ENCODE data around the gene NAA25. TPM values are rescaled to one million over a fixed set of nuclear protein-coding genes. Genes with fewer than 3 reads are reported as not detected.
"Not testable (repeated sequence)": the region's sequence is repeated elsewhere in the genome, so short reads cannot be mapped to it uniquely, and the experiment has no call there.

Gene NAA25
- total RNA-seq, 1 experiment from 2014 or later: 14.1 TPM

DNA sequence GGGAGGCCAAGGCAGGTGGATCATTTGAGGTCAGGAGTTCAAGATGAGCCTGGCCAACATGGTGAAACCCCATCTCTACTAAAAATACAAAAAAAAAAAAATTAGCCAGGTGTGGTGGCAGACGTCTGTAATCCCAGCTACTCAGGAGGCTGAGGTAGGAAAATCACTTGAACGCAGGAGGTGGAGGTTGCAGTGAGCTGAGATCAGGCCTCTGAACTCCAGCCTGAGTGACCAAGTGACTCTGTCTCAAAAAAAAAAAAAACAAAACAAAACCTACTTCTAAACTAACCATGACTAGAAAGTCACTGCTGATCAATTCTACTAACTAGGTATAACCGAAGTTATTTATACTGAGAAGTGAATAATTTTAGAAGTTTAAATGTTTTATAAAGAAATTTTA is 99.0 kb downstream of the NAA25 start:
- not testable (repeated sequence) for DNase-seq (ENCODE audit: low spot score)

DNA sequence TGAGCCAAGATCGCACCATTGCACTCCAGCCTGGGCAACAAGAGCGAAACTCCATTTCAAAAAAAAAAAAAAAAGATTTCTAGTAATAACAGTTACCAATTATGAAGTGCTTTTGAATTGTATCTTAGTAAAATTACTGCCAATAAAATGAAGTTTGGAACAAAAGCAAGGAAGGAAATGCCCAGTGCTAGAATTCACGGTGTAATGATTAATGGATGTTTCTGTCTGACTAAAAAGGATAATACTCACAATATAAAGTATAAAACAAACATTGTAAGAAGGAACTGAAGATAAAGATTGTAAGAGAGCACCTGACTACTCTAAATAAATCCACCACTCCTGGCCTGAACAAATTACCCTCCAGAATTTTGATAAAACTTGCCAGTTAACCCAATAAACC is 99.7 kb downstream of the NAA25 start:
- DNase-seq (ENCODE audit: low spot score): no peak

DNA sequence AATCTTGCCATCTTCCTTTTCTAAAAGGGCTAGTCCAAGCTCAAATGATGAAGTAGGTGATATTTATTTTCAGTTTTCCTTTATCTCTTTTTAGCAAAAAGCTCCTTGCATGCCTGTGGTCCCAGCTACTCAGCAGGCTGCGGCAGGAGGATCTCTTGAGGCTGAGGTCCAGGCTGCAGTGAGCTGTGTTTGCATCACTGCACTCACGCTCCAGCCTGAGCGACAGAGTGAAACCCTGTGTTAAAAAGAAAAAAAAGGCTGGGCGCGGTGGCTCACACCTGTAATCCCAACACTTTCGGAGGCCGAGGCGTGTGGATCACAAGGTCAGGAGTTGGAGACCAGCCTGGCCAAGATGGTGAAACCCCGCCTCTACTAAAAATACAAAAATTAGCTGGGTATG is 100.6 kb downstream of the NAA25 start:
- no peak for DNase-seq (ENCODE audit: low spot score)

DNA sequence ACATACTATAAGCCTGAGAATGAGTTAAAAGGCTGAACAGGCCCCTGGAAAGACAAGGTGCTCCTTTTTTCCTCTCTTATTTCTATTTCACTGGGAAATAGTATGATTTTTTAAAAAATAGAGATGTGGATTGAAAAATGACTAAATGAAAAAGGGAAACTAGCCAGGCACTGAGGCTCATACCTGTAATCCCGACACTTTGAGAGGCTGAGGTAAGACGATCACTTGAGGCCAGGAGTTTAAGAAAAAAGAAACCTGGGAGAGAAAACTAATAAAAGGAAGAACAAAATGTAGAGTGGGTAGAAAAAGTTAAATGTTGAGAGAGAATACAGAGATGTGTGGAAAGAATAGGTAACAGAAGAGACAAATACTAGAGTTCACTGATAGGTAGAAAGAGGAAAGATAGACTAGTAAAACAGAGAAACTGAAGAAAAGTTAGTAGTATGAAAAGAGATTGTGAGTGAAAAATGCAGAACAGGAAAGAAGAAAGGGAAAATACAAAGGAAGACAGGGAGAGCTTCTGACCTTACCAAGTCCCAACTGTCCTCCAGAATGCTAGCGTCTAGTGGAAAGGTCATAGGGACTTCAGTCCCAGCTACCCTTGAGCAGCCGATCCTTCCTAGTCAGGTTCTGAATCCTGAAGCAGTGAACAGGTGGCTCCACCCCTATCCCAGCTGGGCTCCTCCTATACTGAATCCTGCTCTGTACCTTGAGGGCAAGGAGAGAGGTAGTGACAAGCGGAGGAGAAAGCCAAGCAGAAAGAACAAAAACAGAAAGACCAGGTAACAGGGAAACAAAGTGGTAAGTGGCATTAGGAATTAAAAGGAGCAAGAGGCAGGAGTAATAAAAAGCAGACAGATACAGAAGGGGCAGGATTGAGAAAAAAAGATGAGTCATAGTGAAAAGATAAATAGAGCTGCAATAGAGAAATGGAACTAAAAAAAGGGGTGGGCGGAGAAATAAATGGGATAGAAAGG is 102.9 kb downstream of the NAA25 start:
- no peak for DNase-seq (ENCODE audit: low spot score)

DNA sequence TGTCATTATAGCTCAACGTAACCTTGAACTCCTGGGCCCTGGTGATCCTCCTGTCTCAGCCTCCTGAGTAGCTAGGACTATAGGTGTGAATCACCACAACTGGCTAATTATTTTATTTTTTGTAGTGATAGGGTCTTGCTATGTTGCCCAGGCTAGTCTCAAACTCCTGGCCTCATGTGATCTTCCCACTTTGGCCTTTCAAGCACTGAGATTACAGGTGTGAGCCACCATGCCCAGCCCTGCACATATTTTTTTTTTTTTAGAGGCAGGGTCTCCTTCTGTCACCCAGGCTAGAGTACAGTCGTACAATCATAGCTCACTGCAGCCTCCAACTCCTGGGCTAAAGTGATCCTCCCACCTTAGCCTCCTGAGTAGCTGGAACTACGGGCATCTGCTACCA is 104.5 kb downstream of the NAA25 start:
- DNase-seq (ENCODE audit: low spot score): no peak

DNA sequence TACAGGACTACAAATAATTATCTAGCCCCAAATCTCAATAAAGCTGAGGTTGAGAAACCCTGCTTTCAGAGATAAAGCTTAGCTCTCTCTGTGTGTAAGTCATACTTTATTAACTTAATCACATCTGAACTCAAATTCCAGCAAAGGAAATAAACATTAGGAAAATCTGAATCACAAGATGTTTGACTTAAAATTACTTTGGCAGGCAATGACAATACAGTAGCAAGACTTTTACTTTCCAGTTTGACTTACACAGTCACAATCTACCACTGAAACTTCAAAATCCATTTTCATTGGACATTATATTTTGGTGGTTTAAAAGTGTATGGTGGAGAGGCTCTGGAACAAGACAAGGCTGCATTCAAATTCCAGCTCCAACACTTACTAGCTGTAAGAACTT is 107.0 kb downstream of the NAA25 start:
- DNase-seq (ENCODE audit: low spot score): no peak

DNA sequence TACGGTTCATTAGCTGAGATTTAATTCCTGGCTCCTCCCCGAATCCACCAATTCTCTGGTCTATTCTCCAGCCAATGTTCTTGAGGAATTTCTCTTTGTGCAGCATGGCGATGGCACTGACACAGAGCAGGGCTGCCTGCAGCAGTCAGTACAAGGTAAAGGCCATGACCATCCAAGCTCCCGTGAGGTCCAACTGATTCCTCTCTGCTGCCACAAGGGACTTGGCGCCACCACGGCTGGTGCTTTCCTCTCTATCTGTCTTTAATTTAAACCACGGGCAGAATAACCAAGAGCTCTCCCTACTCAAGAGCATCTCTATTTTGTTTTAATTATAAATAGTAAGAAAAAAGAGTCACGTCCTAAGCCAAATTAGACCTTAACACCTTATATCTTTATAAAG is 107.8 kb downstream of the NAA25 start:
- DNase-seq (ENCODE audit: low spot score): no peak

DNA sequence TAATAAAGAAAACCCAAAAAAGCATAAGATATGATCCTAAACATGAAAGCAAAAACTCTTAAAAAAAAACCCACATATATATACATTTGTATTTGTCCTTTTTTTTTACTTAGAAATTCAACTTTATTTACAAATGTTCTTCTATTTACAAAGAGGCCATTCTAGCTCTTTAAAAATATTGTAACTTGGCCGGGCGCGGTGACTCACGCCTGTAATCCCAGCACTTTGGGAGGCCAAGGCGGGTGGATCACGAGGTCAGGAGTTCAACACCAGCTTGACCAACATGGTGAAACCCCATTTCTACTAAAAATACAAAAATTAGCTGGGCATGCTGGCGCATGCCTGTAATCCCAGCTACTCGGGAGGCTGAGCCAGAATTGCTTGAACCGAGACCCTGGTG is 109.5 kb downstream of the NAA25 start:
- not testable (repeated sequence) for DNase-seq (ENCODE audit: low spot score)

DNA sequence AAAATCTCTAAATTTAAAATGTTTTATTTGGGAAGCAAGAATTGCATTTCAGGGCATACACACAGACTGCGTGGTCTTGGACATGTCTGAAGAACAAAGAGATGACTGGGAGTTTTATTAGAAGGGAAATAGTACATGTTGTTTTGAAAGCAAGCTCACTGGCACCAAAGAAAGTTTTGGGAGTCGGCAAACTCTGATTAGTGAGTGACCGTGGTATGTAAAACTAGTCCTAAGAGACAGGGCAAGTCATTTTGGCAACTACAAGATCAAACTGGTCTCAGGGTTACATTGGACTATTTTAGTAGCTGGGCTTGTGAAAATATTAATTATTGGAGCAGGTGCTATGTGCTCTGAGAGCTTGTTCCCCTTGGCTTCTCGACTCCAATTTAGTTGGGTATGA is 110.6 kb downstream of the NAA25 start:
- DNase-seq (ENCODE audit: low spot score): no peak

DNA sequence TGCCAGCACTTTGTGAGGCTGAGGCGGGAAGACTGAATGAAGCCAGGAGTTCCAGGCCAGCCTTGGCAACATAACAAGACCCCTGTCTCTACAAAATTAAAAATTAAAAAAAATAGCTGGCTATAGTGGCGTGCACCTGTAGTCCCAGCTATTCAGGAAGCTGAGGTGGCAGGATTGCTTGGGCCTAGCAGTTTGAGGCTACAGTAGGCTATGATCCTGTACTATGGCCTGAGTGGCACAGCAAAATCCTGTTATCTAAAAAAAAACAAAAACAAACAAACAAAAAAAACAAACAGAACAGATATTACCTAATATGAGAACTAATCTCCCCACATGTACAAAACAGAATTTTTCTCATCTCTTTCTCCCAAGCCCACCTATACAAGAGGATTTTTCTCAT is 111.3 kb downstream of the NAA25 start:
- no peak for DNase-seq (ENCODE audit: low spot score)

DNA sequence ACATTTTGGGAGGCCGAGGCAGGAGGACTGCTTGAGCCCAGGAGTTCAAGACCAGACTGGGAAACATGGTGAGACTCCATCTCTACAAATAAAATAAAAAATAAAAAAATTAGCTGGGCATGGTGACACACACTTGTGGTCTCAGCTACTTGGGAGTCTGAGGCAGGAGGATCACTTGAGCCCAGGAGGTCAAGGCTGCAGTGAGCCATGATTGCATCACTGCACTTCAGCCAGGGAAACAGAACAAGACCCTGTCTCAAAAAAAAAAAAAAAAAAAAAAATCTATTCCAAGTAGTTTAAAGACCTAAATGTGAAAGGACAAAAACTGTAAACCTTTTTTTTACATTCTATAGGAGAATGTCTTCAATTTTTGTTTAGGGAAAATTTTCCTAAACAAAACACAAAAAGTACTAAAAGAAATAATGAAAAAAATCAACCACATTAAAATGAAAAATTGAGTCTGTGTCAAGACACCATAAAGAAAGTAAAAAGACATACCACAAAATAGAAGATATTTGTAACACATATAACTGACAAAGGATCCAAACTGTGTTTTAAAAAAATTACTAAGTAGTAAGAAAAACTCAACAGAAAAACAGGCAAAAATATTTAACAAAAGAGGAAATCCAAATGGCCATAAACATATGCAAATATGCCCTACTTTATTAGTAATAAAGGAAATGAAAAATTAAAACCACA is 112.7 kb downstream of the NAA25 start:
- no peak for DNase-seq (ENCODE audit: low spot score)

DNA sequence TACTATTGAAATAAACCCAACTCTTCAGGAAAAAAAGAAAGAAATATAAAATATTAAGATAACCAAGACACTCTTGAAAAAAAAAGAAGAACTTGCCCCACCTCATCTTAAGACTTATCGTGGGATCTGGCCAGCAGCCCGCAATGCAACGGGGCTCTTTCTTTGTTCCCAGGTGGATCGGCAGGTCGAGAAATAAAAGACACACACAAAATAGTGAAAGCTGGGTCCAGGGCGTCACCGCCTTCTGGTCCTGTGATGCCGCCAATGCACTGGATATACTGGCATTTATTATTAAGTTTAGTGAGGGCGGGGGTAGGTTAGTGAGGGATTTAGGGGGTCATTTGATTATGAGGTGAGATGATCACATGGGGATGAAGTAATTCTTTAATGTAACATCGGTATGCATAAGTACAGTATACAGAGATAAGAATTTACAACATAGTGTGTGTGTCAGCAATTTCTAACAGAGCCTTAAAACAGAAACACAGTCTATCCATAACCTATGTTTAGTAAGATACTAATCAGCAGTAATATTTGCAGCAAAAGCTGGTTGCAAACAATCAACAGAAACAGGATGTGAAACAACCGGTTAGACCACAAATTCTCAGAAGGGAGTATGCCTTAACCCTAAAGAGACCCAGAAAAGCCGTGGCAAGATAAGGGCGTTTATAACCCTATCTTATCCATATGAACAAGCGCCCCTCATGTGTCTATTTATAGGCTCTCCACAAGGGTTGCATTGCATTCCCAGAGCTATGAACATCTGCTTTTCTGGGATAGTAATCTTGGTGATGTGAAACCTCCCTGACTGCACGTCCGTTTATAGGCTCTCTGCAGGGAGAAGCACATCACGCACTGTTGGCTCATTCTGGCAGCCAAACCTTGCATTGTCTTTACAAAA is 114.1 kb downstream of the NAA25 start:
- DNase-seq (ENCODE audit: low spot score): not testable (repeated sequence)

DNA sequence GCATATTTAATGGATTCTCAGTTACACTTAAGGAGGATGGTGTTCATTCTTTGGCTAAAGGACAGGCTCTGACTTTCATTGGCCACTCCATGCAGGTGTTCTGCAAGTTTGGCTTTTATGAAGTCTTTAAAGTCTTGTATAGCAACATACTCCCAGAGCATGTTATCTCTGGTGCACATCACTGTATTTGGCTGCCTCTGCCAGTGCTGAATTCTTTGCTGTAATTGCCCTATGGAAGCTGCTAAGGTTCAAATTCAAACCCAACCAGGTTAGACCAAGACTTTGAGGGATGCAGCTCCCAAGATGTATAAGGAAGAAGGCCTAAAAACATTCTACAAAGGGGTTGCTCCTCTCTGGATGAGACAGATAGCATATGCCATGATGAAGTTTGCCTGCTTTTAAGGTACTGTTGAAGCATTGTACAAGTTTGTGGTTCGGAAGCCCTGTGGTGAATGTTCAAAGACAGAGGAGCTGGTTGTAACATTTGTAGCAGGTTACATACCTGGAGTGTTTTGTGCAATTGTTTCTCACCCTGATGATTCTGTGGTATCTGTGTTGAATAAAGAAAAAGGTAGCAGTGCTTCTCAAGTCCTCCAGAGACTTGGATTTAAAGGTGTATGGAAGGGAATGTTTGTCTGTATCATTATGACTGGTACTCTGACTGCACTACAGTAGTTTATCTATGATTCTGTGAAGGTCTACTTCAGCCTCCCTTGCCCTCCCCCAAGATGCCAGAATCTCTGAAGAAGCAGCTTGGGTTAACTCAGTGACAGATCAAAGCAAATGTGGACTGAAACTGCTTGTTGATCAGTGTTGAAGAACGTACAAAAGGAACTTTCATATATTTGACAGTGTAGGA is 115.1 kb downstream of the NAA25 start:
- no peak for DNase-seq (ENCODE audit: low spot score)

DNA sequence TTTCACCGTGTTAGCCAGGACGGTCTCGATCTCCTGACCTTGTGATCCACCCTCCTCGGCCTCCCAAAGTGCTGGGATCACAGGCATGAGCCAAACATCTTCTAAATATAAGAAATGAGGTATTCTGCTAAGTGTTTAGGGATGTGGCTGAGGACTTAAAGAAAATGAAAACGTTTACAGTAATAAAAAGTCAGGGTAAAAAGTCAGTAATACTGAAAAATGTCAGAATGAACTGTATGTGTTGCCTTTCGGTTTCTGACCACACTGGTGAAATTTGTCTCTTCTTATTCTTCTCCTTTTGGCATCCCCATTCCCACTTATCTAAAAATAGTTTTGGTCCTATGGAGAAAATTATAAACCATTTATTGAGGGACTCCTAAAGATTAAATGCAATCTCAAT is 116.1 kb downstream of the NAA25 start:
- no peak for DNase-seq (ENCODE audit: low spot score)

DNA sequence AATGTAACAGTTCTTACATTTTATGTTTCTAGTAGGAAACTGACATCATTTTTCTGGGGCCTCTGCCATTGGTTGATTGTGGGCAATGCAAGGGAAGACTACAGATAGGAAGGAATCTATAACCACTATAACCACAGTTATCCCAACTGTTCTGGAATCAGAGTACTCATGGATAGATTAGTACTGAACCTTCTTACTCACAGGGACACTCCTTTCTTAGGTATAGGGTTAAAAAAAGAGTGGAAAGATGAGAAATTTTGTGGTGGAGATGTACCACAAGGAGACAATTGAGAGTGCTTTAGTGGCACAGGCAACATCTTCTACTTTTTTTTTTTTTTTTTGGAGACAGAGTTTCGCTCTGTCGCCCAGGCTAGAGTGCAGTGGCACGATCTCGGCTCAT is 116.6 kb downstream of the NAA25 start:
- no peak for DNase-seq (ENCODE audit: low spot score)

DNA sequence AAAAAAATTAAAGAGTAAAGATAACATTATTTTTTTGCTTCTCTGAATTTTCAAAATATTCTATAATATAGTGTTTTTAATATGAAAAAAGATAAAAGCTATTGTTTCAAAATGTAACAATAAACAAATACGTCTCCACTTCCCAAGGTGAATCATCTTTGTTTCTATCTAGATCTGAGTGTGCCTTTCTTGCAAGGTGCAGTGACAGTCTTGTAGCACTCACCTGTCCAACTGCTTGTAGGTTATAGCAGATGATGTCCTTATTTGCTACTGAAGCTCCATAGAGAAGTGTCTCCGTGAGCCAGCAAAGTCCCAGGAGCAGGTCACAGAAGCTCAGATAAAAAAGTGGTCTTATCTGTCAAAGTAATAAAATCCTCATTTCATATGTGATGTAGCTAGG is 117.0 kb downstream of the NAA25 start:
- no peak for DNase-seq (ENCODE audit: low spot score)

DNA sequence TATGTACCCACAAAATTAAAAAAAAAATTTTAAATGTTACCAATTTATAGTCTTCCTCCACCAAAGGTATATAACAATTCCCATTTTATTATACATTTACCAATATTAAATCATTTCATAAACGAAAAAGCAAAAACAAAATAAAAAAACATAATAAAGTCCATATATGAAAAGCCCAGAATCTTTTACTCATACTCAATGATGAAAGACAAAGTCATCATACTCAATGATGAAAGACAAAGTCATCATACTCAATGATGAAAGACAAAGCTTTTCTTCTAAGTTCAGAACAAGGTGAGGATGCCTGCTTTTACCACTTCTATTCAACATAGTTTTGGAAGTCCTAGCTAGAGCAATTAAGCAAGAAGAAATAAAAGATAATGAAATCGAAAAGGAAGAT is 123.8 kb downstream of the NAA25 start:
- no peak for DNase-seq (ENCODE audit: low spot score)

DNA sequence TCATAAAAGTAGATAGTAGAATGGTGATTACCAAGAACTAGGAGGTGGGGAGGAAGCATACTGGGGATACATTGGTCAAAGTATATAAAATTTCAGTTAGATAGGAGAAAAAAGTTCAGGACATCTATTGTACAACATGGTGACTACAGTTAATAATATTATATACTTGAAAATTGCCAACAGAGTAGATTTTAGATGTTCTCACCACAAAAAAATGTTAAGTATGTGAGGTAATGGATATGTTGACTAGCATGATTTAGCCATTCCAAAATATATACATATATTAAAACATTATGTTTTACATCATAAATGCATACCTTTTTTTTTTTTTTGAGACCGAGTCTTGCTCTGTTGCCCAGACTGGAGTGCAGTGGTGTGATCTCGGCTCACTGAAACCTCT is 126.6 kb downstream of the NAA25 start:
- no peak for DNase-seq (ENCODE audit: low spot score)

DNA sequence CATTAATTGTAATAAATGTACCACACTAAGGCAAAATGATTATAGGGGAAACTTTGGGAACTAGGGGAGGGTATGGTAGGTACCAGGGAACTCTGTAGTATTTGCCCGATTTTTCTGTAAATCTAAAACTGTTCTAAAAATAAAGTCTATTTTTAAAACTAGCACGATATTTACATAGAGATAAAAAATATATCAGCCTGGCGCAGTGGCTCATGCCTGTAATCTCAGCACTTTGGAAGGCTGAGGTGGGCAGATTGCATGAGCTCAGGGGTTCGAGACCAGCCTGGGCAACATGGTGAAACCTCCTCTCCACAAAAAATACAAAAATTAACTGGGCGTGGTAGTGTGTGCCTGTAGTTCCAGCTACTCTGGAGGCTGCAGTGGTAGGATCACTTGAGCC is 128.0 kb downstream of the NAA25 start:
- DNase-seq (ENCODE audit: low spot score): no peak

DNA sequence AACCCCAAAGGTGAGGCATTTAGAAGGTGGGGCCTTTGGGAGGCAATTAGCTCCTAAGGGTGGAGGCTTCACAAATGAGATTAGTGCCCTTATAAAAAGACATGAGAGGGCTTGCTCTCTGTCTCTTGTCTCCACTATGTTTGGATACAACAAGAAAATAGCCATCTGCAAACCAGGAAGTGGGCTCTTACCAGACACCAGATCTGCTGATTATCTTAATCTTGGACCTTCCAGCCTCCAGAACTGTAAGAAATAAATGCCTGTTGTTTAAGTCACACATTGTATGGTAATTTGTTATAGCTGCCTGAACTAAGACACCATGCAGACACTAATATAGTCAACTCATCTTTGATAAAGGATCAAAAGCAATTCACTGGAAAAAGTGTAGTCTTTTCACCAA is 130.0 kb downstream of the NAA25 start:
- DNase-seq (ENCODE audit: low spot score): no peak

DNA sequence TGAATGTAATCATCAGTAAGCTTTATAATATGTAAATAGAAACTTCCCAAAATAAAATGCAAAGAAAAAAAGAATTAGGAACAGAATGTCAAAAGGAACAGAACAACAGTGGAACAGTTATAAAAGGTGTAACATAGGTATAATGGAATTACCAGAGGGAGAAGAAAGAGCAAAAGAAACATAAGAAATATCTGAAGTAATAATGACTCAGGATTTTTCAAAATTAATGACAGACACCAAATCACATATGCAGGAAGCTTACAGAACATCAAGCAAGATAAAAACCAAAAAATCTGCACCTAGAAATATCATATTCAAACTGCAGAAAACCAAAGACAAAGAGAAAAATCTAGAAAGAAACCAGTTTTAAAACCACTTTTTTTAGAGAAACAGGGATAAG is 131.7 kb downstream of the NAA25 start:
- no peak for DNase-seq (ENCODE audit: low spot score)

All from H4 (cell line).